Activated CD8-positive, alpha-beta T cell treated with anti-CD3 and anti-CD28 coated beads, Interleukin-2, amount 10 ng/mL, durations not matched to agents 7 days and 5 days (primary cell): Measurements from ENCODE around the gene GRAMD1B. TPM values are rescaled to one million over a fixed set of nuclear protein-coding genes. Genes with fewer than 3 reads are reported as not detected.

ENCODE experiments used
- ATAC-seq: fragments of 150-1000 bp; cut with Tn5 transposase; one replicate; pipeline ENCODE4 v1.10.0; 2021; ENCODE audit warnings: moderate library complexity
- CTCF ChIA-PET: fragments of 350-600 bp; sonication (Branson Sonifier 250); formaldehyde crosslinking; loops from one replicate; lab custom pipeline; 2021; ENCODE audit warnings: antibody characterized with exemption; lab: Charles Lee
- POLR2A ChIA-PET: fragments of 350-600 bp; sonication (Branson Sonifier 250); formaldehyde crosslinking; loops from one replicate; lab custom pipeline; 2021; ENCODE audit warnings: antibody characterized with exemption; lab: Charles Lee
- DNase-seq: peaks from one replicate; pipeline ENCODE4 v3.0.0-alpha.2; 2020
- H3K27ac Mint-ChIP-seq: one replicate; pipeline ENCODE4 v1.8.0; 2021; ENCODE audit warnings: mild to moderate bottlenecking, mixed read lengths
- H3K27me3 Mint-ChIP-seq: one replicate; pipeline ENCODE4 v1.8.0; 2021; ENCODE audit warnings: low read depth, mixed read lengths
- H3K36me3 Mint-ChIP-seq: one replicate; pipeline ENCODE4 v1.8.0; 2021; ENCODE audit warnings: low read depth, mixed read lengths
- H3K4me1 Mint-ChIP-seq: one replicate; pipeline ENCODE4 v1.8.0; 2021; ENCODE audit warnings: low read depth, mixed read lengths
- H3K4me3 Mint-ChIP-seq: one replicate; pipeline ENCODE4 v1.8.0; 2021; ENCODE audit warnings: mild to moderate bottlenecking, mixed read lengths
- H3K9me3 Mint-ChIP-seq: one replicate; pipeline ENCODE4 v1.8.0; 2022; ENCODE audit warnings: mixed read lengths; ENCODE audit not compliant: insufficient read depth
- total RNA-seq, 2 experiments: library from RNA; stranded (reverse); gene quantifications; one replicate each; pipeline ENCODE4 v1.2.3, GENCODE V29; 2021

Gene GRAMD1B
- total RNA-seq, 2 experiments from 2014 or later = 22.8 to 26.0 TPM

- H3K4me3 Mint-ChIP-seq = no peak overlapping the region
- DNase-seq = no peak
- POLR2A ChIA-PET = no interaction called here
- no peak overlapping the region for H3K27ac Mint-ChIP-seq
- H3K27me3 Mint-ChIP-seq = peaks cover 3% of the 10 kb centered on the region
- CTCF ChIA-PET = interaction anchor here (0.7 to 1.7 kb wide), 30 partner anchors 8 to 740 kb away, joined by 3 to 23 read pairs (median 5); no protein-coding TSS in a partner anchor
- H3K9me3 Mint-ChIP-seq = no peaks in the 10 kb centered on the region
- ATAC-seq = no peak
- peaks cover 15% of the 10 kb centered on the region for H3K4me1 Mint-ChIP-seq
- no peaks in the 10 kb centered on the region for H3K36me3 Mint-ChIP-seq
Observed at GRCh38 chr11:123576501-123576900, 146.4 kb downstream of the GRAMD1B start.

DNA sequence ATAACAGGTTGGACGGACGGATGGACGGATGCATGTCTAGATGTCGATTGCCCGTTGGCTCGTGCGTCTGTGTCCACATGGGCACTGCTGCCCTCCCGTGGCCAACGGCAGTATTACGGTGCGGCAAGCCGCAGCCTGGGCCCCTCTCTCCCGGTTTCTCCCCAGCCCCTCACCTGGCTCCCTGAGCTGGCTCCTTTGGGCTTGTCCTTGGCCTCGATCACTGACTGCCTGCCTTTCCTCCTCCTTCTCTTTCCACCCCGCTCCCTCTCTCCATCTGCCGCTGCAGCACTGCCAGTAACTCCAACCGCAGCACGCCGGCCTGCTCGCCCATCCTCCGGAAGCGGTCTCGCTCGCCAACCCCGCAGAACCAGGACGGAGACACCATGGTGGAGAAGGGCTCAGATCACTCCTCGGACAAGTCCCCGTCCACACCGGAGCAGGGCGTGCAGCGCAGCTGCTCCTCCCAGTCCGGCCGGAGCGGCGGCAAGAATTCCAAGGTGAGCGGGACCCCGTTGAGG is 147.1 kb downstream of the GRAMD1B start:
- Mint-ChIP-seq H3K4me3 (no peak overlapping the region), H3K27me3 (peaks cover 3% of the 10 kb centered on the region), H3K9me3 (no peaks in the 10 kb centered on the region), H3K4me1 (peaks cover 15% of the 10 kb centered on the region), H3K36me3 (no peaks in the 10 kb centered on the region), H3K27ac (no peak overlapping the region)
- CTCF ChIA-PET = interaction anchor here (0.8 to 1.7 kb wide), 28 partner anchors 9 to 741 kb away, joined by 3 to 23 read pairs (median 5); no protein-coding TSS in a partner anchor
- POLR2A ChIA-PET = no interaction called here
- ATAC-seq (peak; percentile 57), DNase-seq (peak; percentile 71)

- CTCF ChIA-PET = interaction anchor here (0.9 to 3.3 kb wide), 5 partner anchors 13 to 129 kb away, joined by 3 to 24 read pairs (median 6); partner anchors contain the start of gene SCN3B
- DNase-seq = no peak
- peaks cover 15% of the 10 kb centered on the region for H3K4me1 Mint-ChIP-seq
- H3K27me3 Mint-ChIP-seq = peaks cover 3% of the 10 kb centered on the region
- H3K4me3 Mint-ChIP-seq = no peak overlapping the region
- H3K27ac Mint-ChIP-seq = no peak overlapping the region
- no peaks in the 10 kb centered on the region for H3K9me3 Mint-ChIP-seq
- H3K36me3 Mint-ChIP-seq = no peaks in the 10 kb centered on the region
- POLR2A ChIA-PET = no interaction called here
- ATAC-seq = no peak
Observed at GRCh38 chr11:123578778-123579481, 148.9 kb downstream of the GRAMD1B start.

GRCh38 chr11:123579482-123579812 is 149.4 kb downstream of the GRAMD1B start:
- peaks cover 15% of the 10 kb centered on the region for H3K4me1 Mint-ChIP-seq
- H3K9me3 Mint-ChIP-seq = no peaks in the 10 kb centered on the region
- H3K4me3 Mint-ChIP-seq = no peak overlapping the region
- peaks cover 3% of the 10 kb centered on the region for H3K27me3 Mint-ChIP-seq
- ChIA-PET POLR2A (no interaction called here), CTCF (interaction anchor here (1.2 to 3.3 kb wide), 7 partner anchors 12 to 172 kb away, joined by 3 to 24 read pairs (median 6); partner anchors contain the start of gene SCN3B)
- DNase-seq = no peak
- H3K36me3 Mint-ChIP-seq = no peaks in the 10 kb centered on the region
- ATAC-seq = no peak
- H3K27ac Mint-ChIP-seq = no peak overlapping the region

DNA sequence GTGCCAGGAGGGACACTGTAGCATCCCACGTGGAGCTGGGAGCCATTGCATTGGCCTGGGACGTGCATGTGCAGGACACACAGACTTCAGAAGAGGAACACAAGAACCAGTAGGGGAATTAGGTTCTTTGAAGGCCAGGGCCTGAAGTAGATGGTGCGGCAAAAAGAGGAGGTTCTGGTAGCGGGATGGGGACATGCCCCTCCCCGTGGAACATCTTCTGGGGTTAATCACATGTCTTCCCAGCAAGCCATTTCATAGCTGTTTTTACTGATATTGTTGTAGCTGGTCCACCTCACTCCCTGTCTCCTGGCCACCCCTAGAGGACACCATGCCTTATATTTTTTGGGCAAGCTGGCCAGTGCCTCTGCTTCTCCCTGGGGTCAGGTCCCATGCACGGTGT is 150.1 kb downstream of the GRAMD1B start:
- Mint-ChIP-seq H3K4me3 (no peak overlapping the region), H3K27me3 (no peaks in the 10 kb centered on the region), H3K27ac (no peak overlapping the region), H3K4me1 (peaks cover 15% of the 10 kb centered on the region), H3K9me3 (no peaks in the 10 kb centered on the region), H3K36me3 (no peaks in the 10 kb centered on the region)
- ATAC-seq (no peak), DNase-seq (no peak)
- ChIA-PET POLR2A (no interaction called here), CTCF (interaction anchor here (0.6 to 3.3 kb wide), 21 partner anchors 9 to 173 kb away, joined by 3 to 24 read pairs (median 4); partner anchors contain the start of gene SCN3B)

DNA sequence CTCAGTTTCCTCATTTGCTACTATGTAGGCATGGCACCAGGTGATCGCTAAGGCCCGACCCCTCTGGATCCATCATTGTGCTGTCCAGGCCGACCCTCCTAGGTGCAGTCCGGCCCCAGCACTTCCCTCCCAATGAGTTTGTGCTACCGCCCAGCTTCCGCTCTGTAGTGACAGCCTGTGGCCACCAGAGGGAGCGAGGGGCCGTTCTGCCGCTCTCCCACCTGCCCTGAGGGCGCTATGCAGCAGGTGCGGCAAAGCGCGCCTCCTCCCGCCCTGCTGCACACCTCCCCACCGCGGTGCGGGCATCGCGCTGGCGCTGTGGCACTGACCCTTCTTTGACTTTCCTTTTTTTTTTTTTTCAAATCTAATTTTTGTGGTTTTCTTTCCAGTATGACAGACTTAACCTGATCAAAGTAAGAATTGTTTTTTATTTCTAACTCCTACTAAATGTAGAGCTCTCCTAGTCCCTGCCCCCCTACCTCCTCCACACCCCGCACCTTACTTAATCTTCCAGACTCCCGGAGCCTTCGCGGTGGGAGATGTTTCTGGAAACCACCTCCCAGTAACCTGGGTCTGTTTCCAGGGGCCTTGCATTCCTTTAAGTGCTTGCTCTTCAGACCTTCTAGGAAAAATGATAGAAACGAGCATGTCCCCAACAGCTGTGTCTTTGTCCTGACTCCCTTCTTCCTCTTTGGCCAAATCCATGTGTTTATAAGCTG is 150.6 kb downstream of the GRAMD1B start:
- Mint-ChIP-seq H3K4me3 (no peak overlapping the region), H3K9me3 (no peaks in the 10 kb centered on the region), H3K4me1 (peaks cover 15% of the 10 kb centered on the region), H3K27ac (no peak overlapping the region), H3K27me3 (no peaks in the 10 kb centered on the region), H3K36me3 (no peaks in the 10 kb centered on the region)
- POLR2A ChIA-PET = no interaction called here
- peak; percentile 77 for DNase-seq
- peak; percentile 86 for ATAC-seq
- CTCF ChIA-PET = interaction anchor here (0.6 to 3.3 kb wide), 24 partner anchors 9 to 326 kb away, joined by 3 to 24 read pairs (median 4); partner anchors contain the start of gene SCN3B

- CTCF ChIA-PET = interaction anchor here (0.6 to 3.3 kb wide), 4 partner anchors 18 to 132 kb away, joined by 3 to 24 read pairs (median 3); no protein-coding TSS in a partner anchor
- POLR2A ChIA-PET = no interaction called here
- H3K4me1 Mint-ChIP-seq = peaks cover 8% of the 10 kb centered on the region
- H3K4me3 Mint-ChIP-seq = no peak overlapping the region
- ATAC-seq = no peak
- H3K9me3 Mint-ChIP-seq = no peaks in the 10 kb centered on the region
- H3K27me3 Mint-ChIP-seq = no peaks in the 10 kb centered on the region
- DNase-seq = no peak
- no peak overlapping the region for H3K27ac Mint-ChIP-seq
- H3K36me3 Mint-ChIP-seq = no peaks in the 10 kb centered on the region
Observed at GRCh38 chr11:123581651-123582399, 151.8 kb downstream of the GRAMD1B start.

DNA sequence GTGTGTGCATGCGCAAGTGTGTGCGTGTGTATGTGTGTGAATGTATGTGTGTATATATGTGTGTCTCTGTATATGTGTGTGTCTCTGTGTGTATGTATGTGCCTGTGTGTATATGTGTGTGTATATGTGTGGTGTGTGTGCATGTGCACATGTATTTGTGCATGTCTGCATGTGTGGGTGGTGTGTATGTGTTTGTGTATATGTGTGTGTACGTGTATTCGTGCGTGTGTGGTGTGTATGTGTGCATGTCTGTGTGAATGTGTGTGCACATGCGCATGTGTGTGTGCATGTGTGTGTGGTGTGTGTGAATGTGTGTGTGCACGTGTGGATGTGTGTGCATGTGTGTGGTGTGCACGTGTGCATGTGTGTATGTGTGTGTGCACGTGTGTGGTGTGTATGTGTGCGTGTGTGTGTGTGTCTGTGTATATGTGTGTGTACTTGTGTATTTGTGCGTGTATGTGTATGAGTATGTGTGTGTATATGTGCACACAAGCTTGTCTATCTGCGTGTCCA is 153.0 kb downstream of the GRAMD1B start:
- Mint-ChIP-seq H3K4me3 (no peak overlapping the region), H3K27me3 (no peaks in the 10 kb centered on the region), H3K4me1 (peaks cover 4% of the 10 kb centered on the region), H3K36me3 (no peaks in the 10 kb centered on the region), H3K9me3 (no peaks in the 10 kb centered on the region), H3K27ac (no peak overlapping the region)
- CTCF ChIA-PET = no interaction called here
- DNase-seq (no peak), ATAC-seq (no peak)
- POLR2A ChIA-PET = no interaction called here

GRCh38 chr11:123584186-123584585 is 154.1 kb downstream of the GRAMD1B start:
- no peak for DNase-seq
- Mint-ChIP-seq H3K9me3 (no peaks in the 10 kb centered on the region), H3K27ac (no peak overlapping the region), H3K27me3 (no peaks in the 10 kb centered on the region), H3K36me3 (no peaks in the 10 kb centered on the region), H3K4me3 (no peak overlapping the region), H3K4me1 (peaks cover 4% of the 10 kb centered on the region)
- no peak for ATAC-seq
- POLR2A ChIA-PET = no interaction called here
- CTCF ChIA-PET = interaction anchor here (1.4 kb wide), 1 partner anchor 177 kb away, joined by 3 read pairs; no protein-coding TSS in a partner anchor

DNA sequence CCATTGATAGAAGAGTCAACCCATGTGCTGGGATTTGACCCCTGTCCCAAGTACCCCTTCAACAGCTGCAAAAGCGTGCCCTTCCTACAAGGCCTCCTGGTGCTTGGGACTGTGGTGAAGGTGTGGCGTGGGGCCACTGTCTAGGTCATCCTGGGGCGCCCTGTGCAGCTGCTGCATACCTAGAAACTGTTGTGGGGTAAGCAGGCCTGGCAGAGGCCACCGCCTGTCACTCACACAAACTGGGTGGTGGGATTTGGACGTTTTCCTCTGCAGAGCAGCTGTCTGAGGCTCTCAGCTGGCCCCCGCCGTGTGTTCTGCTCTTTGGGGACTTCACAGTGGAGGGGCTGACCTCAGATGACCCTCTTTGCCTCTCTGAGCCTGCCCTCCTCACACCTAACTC is 154.7 kb downstream of the GRAMD1B start:
- Mint-ChIP-seq H3K4me1 (peaks cover 4% of the 10 kb centered on the region), H3K4me3 (no peak overlapping the region), H3K27ac (no peak overlapping the region), H3K9me3 (no peaks in the 10 kb centered on the region), H3K27me3 (no peaks in the 10 kb centered on the region), H3K36me3 (no peaks in the 10 kb centered on the region)
- DNase-seq (no peak), ATAC-seq (no peak)
- CTCF ChIA-PET = interaction anchor here (1.4 kb wide), 1 partner anchor 177 kb away, joined by 3 read pairs; no protein-coding TSS in a partner anchor
- POLR2A ChIA-PET = no interaction called here

DNA sequence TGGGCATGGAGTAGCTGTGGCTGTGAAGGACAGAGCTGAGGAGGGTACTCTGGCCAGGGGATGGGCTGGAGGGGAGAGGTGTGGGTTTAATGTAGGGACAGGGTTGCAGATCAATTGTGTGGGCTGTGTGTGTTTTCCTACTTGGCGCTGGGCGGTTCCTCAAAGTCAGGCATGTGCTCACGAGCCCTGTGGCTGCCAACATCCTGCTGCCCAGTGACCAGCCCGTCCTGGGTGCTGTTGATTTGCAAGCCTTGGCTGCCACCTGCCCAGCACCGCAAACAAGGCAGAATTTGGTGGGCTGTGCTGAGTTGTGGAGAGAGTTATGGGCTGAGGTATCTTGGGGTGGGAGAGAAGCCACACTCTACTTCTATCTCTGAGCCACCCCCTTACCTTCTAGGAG is 155.1 kb downstream of the GRAMD1B start:
- no peaks in the 10 kb centered on the region for H3K36me3 Mint-ChIP-seq
- ATAC-seq (no peak), DNase-seq (no peak)
- no peak overlapping the region for H3K4me3 Mint-ChIP-seq
- POLR2A ChIA-PET = no interaction called here
- no peaks in the 10 kb centered on the region for H3K27me3 Mint-ChIP-seq
- no peaks in the 10 kb centered on the region for H3K9me3 Mint-ChIP-seq
- peak overlapping the region; percentile 54 for H3K27ac Mint-ChIP-seq
- CTCF ChIA-PET = interaction anchor here (0.8 to 1.5 kb wide), 3 partner anchors 9 to 178 kb away, joined by 3 to 8 read pairs (median 3); no protein-coding TSS in a partner anchor
- peaks cover 4% of the 10 kb centered on the region for H3K4me1 Mint-ChIP-seq
